ENCODE data around the gene C11orf42. TPM values are rescaled to one million over a fixed set of nuclear protein-coding genes. Genes with fewer than 3 reads are reported as not detected.

C11orf42 gene
- total and polyA plus RNA-seq, 9 donors = not detected

DNA sequence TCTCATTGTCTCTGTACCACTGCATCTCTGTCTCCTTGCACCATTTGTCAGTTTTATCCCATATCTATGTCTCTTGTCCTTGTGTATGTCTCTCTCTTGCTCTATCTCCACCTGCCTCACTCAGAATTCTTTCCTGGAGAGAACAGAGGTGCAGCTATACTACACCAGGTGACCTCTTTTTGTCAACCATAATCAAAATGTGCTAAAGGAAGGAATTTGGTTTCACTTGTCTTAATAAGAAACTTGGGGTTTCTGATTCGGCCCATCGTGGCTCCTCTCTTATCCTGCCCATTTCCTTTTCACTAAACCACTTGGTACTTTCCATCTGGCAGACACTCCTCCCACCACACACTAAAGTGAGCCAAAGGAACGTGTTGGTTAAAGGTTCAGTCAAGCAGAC, 2.0 kb upstream of the C11orf42 start:
- Histone ChIP-seq H3K36me3 (no peaks in the 10 kb centered on the region), H3K9me3 (no peaks in the 10 kb centered on the region), H3K27me3 (no peaks in the 10 kb centered on the region), H3K4me1 (ENCODE audit: insufficient read depth) (no peaks in the 10 kb centered on the region), H3K27ac (no peak overlapping the region), H3K4me3 (no peak overlapping the region)
- TF ChIP-seq EP300 (IDR thresholded peaks at IDR 0.05) (no peak), POLR2A (IDR thresholded peaks at IDR 0.05) (no peak)
- TF ChIP-seq, protein P1, sequence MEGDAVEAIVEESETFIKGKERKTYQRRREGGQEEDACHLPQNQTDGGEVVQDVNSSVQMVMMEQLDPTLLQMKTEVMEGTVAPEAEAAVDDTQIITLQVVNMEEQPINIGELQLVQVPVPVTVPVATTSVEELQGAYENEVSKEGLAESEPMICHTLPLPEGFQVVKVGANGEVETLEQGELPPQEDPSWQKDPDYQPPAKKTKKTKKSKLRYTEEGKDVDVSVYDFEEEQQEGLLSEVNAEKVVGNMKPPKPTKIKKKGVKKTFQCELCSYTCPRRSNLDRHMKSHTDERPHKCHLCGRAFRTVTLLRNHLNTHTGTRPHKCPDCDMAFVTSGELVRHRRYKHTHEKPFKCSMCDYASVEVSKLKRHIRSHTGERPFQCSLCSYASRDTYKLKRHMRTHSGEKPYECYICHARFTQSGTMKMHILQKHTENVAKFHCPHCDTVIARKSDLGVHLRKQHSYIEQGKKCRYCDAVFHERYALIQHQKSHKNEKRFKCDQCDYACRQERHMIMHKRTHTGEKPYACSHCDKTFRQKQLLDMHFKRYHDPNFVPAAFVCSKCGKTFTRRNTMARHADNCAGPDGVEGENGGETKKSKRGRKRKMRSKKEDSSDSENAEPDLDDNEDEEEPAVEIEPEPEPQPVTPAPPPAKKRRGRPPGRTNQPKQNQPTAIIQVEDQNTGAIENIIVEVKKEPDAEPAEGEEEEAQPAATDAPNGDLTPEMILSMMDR (IDR thresholded peaks at IDR 0.05) = no peak
- WGBS, 3 donors = 69 to 77% (median 74%) methylated on average over 3 of the region's 3 CpGs
- no peak for DNase-seq
- intact Hi-C loops (cut with DNase I) = no loop called here

DNA sequence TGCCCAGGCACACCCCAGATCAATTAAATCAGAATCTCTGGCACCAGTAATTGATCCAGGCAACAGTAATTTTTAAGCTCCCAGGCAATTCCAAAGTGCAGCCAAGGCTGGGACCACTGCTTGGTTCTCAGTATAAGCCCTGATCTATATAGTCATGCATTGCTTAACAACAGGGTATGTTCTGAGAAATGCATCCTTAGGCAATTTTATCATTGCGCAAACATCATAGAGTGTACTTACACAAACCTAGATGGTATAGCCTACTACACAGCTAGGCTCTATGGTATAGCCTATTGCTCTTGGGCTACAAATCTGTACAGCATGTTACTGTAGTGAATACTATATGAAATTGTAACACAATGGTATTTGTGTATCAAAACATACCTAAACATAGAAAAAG, 651 bp upstream of the C11orf42 start:
- Histone ChIP-seq H3K4me3 (no peak overlapping the region), H3K4me1 (ENCODE audit: insufficient read depth) (peaks cover 1% of the 10 kb centered on the region), H3K27ac (no peak overlapping the region), H3K27me3 (no peaks in the 10 kb centered on the region), H3K36me3 (no peaks in the 10 kb centered on the region), H3K9me3 (no peaks in the 10 kb centered on the region)
- no peak for DNase-seq
- TF ChIP-seq EP300 (IDR thresholded peaks at IDR 0.05) = no peak
- TF ChIP-seq, protein P1 (IDR thresholded peaks at IDR 0.05) = no peak
- no peak for TF ChIP-seq POLR2A (IDR thresholded peaks at IDR 0.05)
- 91 to 100% (median 100%) methylated on average over 1 of the region's 1 CpG for WGBS, 3 donors
- intact Hi-C loops (cut with DNase I) = no loop called here

DNA sequence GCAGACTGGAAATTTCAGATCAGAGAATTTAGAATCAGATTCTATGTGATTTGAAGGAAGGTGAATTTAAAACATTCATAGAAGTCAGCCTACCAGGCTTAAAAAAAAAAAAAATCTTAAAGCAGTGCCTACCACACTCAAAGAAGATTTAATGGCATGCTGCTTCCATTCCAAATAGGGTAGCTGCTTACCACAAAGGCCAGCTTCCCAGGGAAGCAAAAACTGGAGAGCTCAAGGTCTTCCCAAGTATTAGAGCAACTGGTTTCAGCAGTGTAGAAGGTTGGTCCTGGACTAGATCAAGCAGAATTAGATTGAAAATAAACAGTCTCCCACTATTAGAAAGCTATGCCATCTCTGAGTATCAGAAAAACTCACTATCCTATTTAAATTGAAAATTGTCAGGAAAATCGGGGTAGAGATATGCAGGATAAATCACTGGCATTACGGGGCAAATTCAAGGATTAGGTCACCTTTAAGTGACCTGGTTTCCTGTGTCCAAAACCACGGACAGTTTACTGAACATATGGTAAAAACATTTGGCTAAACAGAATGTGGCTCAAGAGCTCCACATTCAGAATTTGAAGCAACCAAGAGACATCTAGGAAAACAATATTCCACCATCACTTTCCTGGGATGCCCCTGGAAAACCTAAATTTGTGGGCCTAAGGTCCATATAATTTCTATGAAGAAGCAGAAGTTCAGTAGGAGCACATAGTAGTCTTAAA, 1.3 kb downstream of the C11orf42 start:
- intact Hi-C loops (cut with DNase I) = no loop called here
- H3K4me3 ChIP-seq = no peak overlapping the region
- H3K4me1 ChIP-seq (ENCODE audit: insufficient read depth) = peaks cover 3% of the 10 kb centered on the region
- H3K9me3 ChIP-seq = no peaks in the 10 kb centered on the region
- TF ChIP-seq EP300 (IDR thresholded peaks at IDR 0.05) = no peak
- H3K27ac ChIP-seq = no peak overlapping the region
- no peaks in the 10 kb centered on the region for H3K36me3 ChIP-seq
- 50 to 63% (median 57%) methylated on average over 3 of the region's 3 CpGs for WGBS, 3 donors
- DNase-seq = no peak
- H3K27me3 ChIP-seq = no peaks in the 10 kb centered on the region

DNA sequence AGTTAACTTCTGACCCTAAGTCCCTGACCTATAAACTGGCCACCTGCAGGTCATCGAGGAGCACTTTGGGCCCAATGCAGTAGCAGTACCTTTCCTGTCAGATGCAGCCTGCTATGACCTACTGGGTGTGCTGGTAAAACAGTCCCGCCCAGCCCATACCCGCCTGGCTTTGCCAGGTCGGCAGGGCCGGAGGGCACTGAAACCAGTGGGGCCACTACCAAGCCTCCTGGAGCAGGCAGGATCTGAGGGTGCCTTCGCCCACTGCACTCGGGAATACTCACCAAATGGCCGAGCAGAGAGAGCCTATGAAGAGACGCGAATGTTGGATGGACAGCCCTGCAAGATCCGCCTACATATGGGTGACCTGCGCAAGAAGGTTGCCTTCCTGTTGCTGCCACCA, 4.4 kb downstream of the C11orf42 start:
- WGBS, 3 donors = 88 to 95% (median 92%) methylated on average over 12 of the region's 12 CpGs
- intact Hi-C loops (cut with DNase I) = no loop called here
- Histone ChIP-seq H3K27ac (no peak overlapping the region), H3K27me3 (no peaks in the 10 kb centered on the region), H3K4me1 (ENCODE audit: insufficient read depth) (peaks cover 3% of the 10 kb centered on the region), H3K9me3 (no peaks in the 10 kb centered on the region), H3K4me3 (no peak overlapping the region), H3K36me3 (no peaks in the 10 kb centered on the region)
- DNase-seq = no peak
- TF ChIP-seq, protein P1 (IDR thresholded peaks at IDR 0.05) = no peak
- TF ChIP-seq EP300 (IDR thresholded peaks at IDR 0.05) (no peak), POLR2A (IDR thresholded peaks at IDR 0.05) (no peak)

DNA sequence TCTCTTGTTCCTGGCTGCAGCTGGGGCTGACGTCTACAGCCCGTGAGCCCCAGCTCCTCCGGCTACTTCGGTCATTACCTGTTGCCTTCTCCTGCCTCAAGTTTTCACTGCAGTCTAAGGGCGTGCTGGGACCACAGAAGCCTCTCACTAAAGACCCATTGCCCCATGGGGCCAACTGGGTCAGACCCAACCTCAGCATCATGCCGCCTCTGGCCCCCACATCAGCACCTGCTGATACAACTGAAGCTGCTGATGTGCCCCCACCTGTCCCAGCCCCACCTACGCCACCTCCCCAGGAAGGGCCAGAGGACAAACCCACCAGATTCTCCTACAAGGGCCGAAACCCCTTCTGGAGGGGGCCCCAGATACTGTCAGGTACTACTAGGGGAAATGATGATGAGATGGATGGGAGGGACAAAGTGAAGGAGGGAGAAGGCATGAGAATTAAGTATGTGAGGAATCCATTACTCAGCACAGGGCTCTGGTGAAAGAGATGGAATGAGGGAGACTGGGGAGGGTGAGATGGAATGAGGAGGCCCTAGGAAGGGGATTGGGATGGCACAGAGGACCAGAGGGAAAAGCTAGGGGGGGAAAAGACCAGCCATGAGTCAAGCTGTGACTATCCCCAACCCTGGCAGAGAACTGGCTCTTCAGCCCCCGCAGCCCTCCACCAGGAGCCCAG, 5.1 kb downstream of the C11orf42 start:
- Histone ChIP-seq H3K36me3 (no peaks in the 10 kb centered on the region), H3K4me1 (ENCODE audit: insufficient read depth) (peaks cover 3% of the 10 kb centered on the region), H3K27ac (no peak overlapping the region), H3K27me3 (no peaks in the 10 kb centered on the region), H3K4me3 (no peak overlapping the region), H3K9me3 (no peaks in the 10 kb centered on the region)
- TF ChIP-seq EP300 (IDR thresholded peaks at IDR 0.05) = no peak
- TF ChIP-seq, protein P1 (IDR thresholded peaks at IDR 0.05) = no peak
- TF ChIP-seq POLR2A (IDR thresholded peaks at IDR 0.05) = no peak
- intact Hi-C loops (cut with DNase I) = no loop called here
- DNase-seq = no peak
- WGBS, 3 donors = 94 to 98% (median 96%) methylated on average over 9 of the region's 9 CpGs

Measured in ovary (tissue), 9 donors.